K562 (cell line): ENCODE data around the gene GLTP.

Source experiments
- CBX5 ChIP-seq: IDR thresholded peaks from 2 replicates; pipeline ENCODE4 v1.6.1; 2014; ENCODE audit warnings: low read depth, borderline replicate concordance
- EZH2 ChIP-seq: IDR thresholded peaks from 2 replicates; pipeline ENCODE4 v1.6.1; 2012; ENCODE audit warnings: low read depth, mild to moderate bottlenecking, inconsistent platforms, low read length, borderline replicate concordance
- HNRNPH1 ChIP-seq: fragments of 200-400 bp; formaldehyde crosslinking; optimal IDR thresholded peaks from 2 replicates; pipeline ENCODE3; 2017; ENCODE audit warnings: low read depth, mild to moderate bottlenecking, low read length, moderate library complexity
- MAFK ChIP-seq: IDR thresholded peaks from 2 replicates; pipeline ENCODE4 v1.6.1; 2011; ENCODE audit warnings: low read length, improper control_type of control experiment
- RAD51 ChIP-seq: fragments of 450-650 bp; IDR thresholded peaks from 2 replicates; pipeline ENCODE4 v1.7.1; 2016; ENCODE audit warnings: low read depth, mild to moderate bottlenecking, borderline replicate concordance
- TAF1 ChIP-seq: IDR thresholded peaks from 2 replicates; pipeline ENCODE4 v1.6.1; 2011; ENCODE audit warnings: mild to moderate bottlenecking, low read length, moderate library complexity; ENCODE audit not compliant: insufficient read depth, control insufficient read depth, severe bottlenecking; ENCODE audit errors: extremely low read depth
- TF ChIP-seq, protein P1 (sequence below), 2 experiments: fragments of 450-650 bp; formaldehyde crosslinking in 1 of 2; IDR thresholded peaks; 2 replicates each; pipeline versions ENCODE4 v1.4.0 to v1.6.1; 2014 to 2020; ENCODE audit warnings: mild to moderate bottlenecking in 2 of 2, borderline replicate concordance in 1 of 2, low read depth in 1 of 2

DNA sequence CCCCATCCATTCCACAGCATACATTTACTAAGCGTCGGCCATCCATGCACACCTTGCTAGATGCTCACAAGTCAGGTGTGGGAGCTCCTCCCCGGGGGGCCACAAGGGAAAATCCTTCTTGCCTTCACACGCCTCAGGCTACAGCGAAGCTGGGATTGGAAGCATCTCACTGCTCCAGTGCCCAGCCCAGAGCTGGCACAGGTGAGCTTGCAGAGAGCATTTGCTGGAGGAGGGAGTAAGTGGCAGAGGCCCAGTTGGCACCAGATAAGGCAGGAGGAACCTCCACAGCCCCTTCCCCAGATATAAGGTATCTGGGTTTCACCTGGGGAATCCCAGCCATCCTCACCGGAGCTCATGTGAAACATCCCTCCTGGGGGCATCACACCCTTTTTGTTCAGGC, 49.0 kb downstream of the GLTP start:
- TF ChIP-seq EZH2: no peak
- TF ChIP-seq, protein P1, sequence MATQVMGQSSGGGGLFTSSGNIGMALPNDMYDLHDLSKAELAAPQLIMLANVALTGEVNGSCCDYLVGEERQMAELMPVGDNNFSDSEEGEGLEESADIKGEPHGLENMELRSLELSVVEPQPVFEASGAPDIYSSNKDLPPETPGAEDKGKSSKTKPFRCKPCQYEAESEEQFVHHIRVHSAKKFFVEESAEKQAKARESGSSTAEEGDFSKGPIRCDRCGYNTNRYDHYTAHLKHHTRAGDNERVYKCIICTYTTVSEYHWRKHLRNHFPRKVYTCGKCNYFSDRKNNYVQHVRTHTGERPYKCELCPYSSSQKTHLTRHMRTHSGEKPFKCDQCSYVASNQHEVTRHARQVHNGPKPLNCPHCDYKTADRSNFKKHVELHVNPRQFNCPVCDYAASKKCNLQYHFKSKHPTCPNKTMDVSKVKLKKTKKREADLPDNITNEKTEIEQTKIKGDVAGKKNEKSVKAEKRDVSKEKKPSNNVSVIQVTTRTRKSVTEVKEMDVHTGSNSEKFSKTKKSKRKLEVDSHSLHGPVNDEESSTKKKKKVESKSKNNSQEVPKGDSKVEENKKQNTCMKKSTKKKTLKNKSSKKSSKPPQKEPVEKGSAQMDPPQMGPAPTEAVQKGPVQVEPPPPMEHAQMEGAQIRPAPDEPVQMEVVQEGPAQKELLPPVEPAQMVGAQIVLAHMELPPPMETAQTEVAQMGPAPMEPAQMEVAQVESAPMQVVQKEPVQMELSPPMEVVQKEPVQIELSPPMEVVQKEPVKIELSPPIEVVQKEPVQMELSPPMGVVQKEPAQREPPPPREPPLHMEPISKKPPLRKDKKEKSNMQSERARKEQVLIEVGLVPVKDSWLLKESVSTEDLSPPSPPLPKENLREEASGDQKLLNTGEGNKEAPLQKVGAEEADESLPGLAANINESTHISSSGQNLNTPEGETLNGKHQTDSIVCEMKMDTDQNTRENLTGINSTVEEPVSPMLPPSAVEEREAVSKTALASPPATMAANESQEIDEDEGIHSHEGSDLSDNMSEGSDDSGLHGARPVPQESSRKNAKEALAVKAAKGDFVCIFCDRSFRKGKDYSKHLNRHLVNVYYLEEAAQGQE (IDR thresholded peaks at IDR 0.05; ENCODE audit: borderline replicate concordance): no peak
- TF ChIP-seq, protein P1 (CRISPR knock-in tag; IDR thresholded peaks at IDR 0.05; ENCODE audit: low read depth): no peak
- TF ChIP-seq RAD51: no peak
- no peak for TF ChIP-seq CBX5
- TF ChIP-seq MAFK: no peak
- no peak for TF ChIP-seq HNRNPH1
- no peak for TF ChIP-seq TAF1
